ENCODE measurements around the gene BDKRB2. TPM values are rescaled to one million over a fixed set of nuclear protein-coding genes. Genes with fewer than 3 reads are reported as not detected.
A peak's percentile ranks its signal among the peaks of the same experiment; 100 is the strongest.

BDKRB2 gene
- polyA plus RNA-seq, 2 of the 4 experiments (the other 2 are of a cell fraction): 13.9 to 21.6 TPM

- WGBS (ENCODE audit: missing lambda C conversion rate): 56% methylated on average over 8 of the region's 8 CpGs
- ChIA-PET POLR2A (no interaction called here), CTCF (interaction anchor here (1.0 to 2.2 kb wide), 3 partner anchors 10 to 94 kb away, joined by 3 to 9 read pairs (median 7); no protein-coding TSS in a partner anchor)
- Histone ChIP-seq H3K4me2 (peak overlapping the region; percentile 56), H3K27ac (peak overlapping the region; percentile 55 to 78), H3K4me1 (peaks cover 46% of the 10 kb centered on the region), H3K9me3 (no peaks in the 10 kb centered on the region), H3K4me3 (no peak overlapping the region)
- TF ChIP-seq ESRRA (IDR thresholded peaks at IDR 0.05; ENCODE audit: borderline replicate concordance, low read length): no peak
- TF ChIP-seq KDM5A (IDR thresholded peaks at IDR 0.05): no peak
- TF ChIP-seq NR3C1 (IDR thresholded peaks at IDR 0.05): no peak
- TF ChIP-seq PHF8 (IDR thresholded peaks at IDR 0.05; ENCODE audit: borderline replicate concordance, low read depth): no peak
- TF ChIP-seq USF2 (IDR thresholded peaks at IDR 0.05): peak; percentile 81
- TF ChIP-seq ZSCAN20 (CRISPR knock-in tag; IDR thresholded peaks at IDR 0.05): no peak
- FAIRE-seq (no peak), ATAC-seq (peak in 1 of 2 experiments; percentile 53; a peak in 3 of 6 replicates), DNase-seq (ENCODE audit: low read depth in 1 of 2, low spot score in 1 of 2) (peak in 1 of 2 experiments; percentile 52)
Measured at GRCh38 chr14:96195441-96196081, 9.1 kb upstream of the BDKRB2 start.

- Histone ChIP-seq H3K27ac (peak overlapping the region in 1 of 2 experiments; percentile 87; a peak in 4 of 6 replicates), H3K9me3 (no peaks in the 10 kb centered on the region), H3K4me1 (peaks cover 53% of the 10 kb centered on the region), H3K4me3 (no peak overlapping the region), H3K4me2 (no peak overlapping the region)
- FAIRE-seq (no peak), ATAC-seq (no peak), DNase-seq (ENCODE audit: low read depth in 1 of 2, low spot score in 1 of 2) (no peak)
- CTCF ChIA-PET: no interaction called here
- TF ChIP-seq CHD2 (IDR thresholded peaks at IDR 0.05; ENCODE audit: low read length, partially characterized antibody): no peak
- no peak for TF ChIP-seq ATOH8 (CRISPR knock-in tag; IDR thresholded peaks at IDR 0.05; ENCODE audit: low read depth)
- no peak for TF ChIP-seq ESRRA (IDR thresholded peaks at IDR 0.05; ENCODE audit: borderline replicate concordance, low read length)
- TF ChIP-seq MAZ (IDR thresholded peaks at IDR 0.05; ENCODE audit: borderline replicate concordance, low read depth, low read length): no peak
- no peak for TF ChIP-seq HDAC2 (IDR thresholded peaks at IDR 0.05)
- no peak for TF ChIP-seq RFX5 (IDR thresholded peaks at IDR 0.05)
- TF ChIP-seq BCL3 (IDR thresholded peaks at IDR 0.05): no peak
- TF ChIP-seq HOXA7 (CRISPR knock-in tag; IDR thresholded peaks at IDR 0.05): no peak
- TF ChIP-seq PHF8 (IDR thresholded peaks at IDR 0.05; ENCODE audit: borderline replicate concordance, low read depth): no peak
- 95% methylated on average over 20 of the region's 20 CpGs for WGBS (ENCODE audit: missing lambda C conversion rate)
- POLR2A ChIA-PET: no interaction called here
Measured at GRCh38 chr14:96197163-96197852, 7.3 kb upstream of the BDKRB2 start.

GRCh38 chr14:96197969-96198368 is 6.7 kb upstream of the BDKRB2 start:
- no peak for FAIRE-seq
- CTCF ChIA-PET: interaction anchor here (2.7 kb wide), 1 partner anchor 97 kb away, joined by 12 read pairs; no protein-coding TSS in a partner anchor
- POLR2A ChIA-PET: no interaction called here

More at GRCh38 chr14:96197969-96198368, 6.7 kb upstream of the BDKRB2 start:
- Histone ChIP-seq H3K4me1 (peaks cover 50% of the 10 kb centered on the region), H3K27ac (peak overlapping the region; percentile 60 to 87), H3K9me3 (no peaks in the 10 kb centered on the region), H3K4me2 (peak overlapping the region; percentile 63; the same call in 2 of the 3 replicates), H3K4me3 (no peak overlapping the region)
- TF ChIP-seq HOXB13 (CRISPR knock-in tag; IDR thresholded peaks at IDR 0.05; ENCODE audit: low read depth) (no peak), MAX (IDR thresholded peaks at IDR 0.05) (no peak), BHLHE40 (IDR thresholded peaks at IDR 0.05; ENCODE audit: low read depth, low read length) (no peak), HOXB5 (CRISPR knock-in tag; IDR thresholded peaks at IDR 0.05) (no peak), JUN (IDR thresholded peaks at IDR 0.05) (no peak), EHMT2 (IDR thresholded peaks at IDR 0.05; ENCODE audit: low read depth) (no peak), RNF2 (IDR thresholded peaks at IDR 0.05; ENCODE audit: borderline replicate concordance, low read depth) (no peak), NR3C1 (IDR thresholded peaks at IDR 0.05) (no peak), CBX8 (IDR thresholded peaks at IDR 0.05) (no peak), ATOH8 (CRISPR knock-in tag; IDR thresholded peaks at IDR 0.05; ENCODE audit: low read depth) (no peak), HMGXB4 (CRISPR knock-in tag; IDR thresholded peaks at IDR 0.05; ENCODE audit: borderline replicate concordance) (no peak), NFE2L2 (conservative IDR thresholded peaks at IDR 0.05; ENCODE audit: low read length) (no peak)
- DNase-seq (ENCODE audit: low read depth in 1 of 2, low spot score in 1 of 2): no peak
- WGBS (ENCODE audit: missing lambda C conversion rate): 85% methylated on average over 11 of the region's 11 CpGs
- no peak for ATAC-seq
